Measurements from ENCODE around the gene FUT1. TPM values are rescaled to one million over a fixed set of nuclear protein-coding genes. Genes with fewer than 3 reads are reported as not detected.

Gene FUT1
- total RNA-seq, 1 experiment from 2014 or later, result 14.1 TPM

DNA sequence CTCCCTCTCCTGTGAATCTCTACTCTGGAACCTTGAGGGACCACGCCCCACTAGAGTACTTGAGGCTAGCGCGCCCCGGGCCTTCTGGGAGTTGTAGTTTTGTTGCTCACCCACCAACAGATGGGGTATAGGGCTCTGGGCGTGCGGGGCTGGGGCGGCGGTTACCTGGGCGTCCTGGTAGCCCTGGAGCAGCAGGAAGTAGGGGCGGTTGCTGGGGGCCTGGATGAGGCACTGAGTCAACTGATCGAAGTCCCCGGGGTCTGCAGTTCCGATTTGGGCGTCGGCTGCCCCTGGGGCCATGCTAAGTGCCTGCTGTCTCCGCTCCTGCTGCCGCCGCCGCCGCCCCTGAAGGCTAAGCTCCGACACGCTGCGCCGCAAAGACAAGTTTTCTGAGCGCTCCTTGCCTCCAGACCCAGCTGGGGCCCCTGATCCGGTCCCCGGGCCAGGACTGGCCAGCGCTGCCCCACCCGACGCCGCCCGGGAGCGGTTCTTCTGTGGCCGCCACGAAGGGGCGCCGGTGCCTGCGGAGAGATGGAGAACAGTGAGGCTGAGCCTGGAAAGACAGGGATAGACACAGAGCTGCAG lies 17.3 kb downstream of the FUT1 start:
- ATAC-seq, result no peak
- Histone ChIP-seq H3K79me2 (ENCODE audit: insufficient read depth, low read length) (no peaks in the 10 kb centered on the region), H3K4me3 (replicated peaks in 1 of 2; ENCODE audit: low read depth in 1 of 2, low read length in 2 of 2) (no peak overlapping the region), H3K27ac (ENCODE audit: low read depth, low read length) (no peak overlapping the region), H3K9ac (ENCODE audit: low read length) (no peak overlapping the region), H3K36me3 (ENCODE audit: control insufficient read depth in 1 of 2, insufficient read depth in 2 of 2, low read length in 2 of 2) (no peaks in the 10 kb centered on the region), H3K9me2 (ENCODE audit: insufficient read depth) (no peaks in the 10 kb centered on the region), H3K4me1 (ENCODE audit: control insufficient read depth in 1 of 2, insufficient read depth in 2 of 2, low read length in 2 of 2) (peaks cover 14 to 28% of the 10 kb centered on the region in 2 experiments), H3K9me3 (ENCODE audit: control insufficient read depth in 1 of 2, insufficient read depth in 1 of 2, low read depth in 1 of 2, low read length in 2 of 2) (no peaks in the 10 kb centered on the region), H4K20me1 (ENCODE audit: insufficient read depth) (no peaks in the 10 kb centered on the region), H3K4me2 (ENCODE audit: low read length) (no peak overlapping the region), H2AFZ (ENCODE audit: low read depth, low read length, poor library complexity, severe bottlenecking) (no peak overlapping the region), H3K27me3 (ENCODE audit: insufficient read depth, low read length) (no peaks in the 10 kb centered on the region)
- no peak for DNase-seq (ENCODE audit: low read depth, low spot score)
- CTCF ChIA-PET, result no interaction called here
- no peak for TF ChIP-seq CBX3 (IDR thresholded peaks at IDR 0.05; ENCODE audit: low read depth)
- no peak for TF ChIP-seq SRF (IDR thresholded peaks at IDR 0.05; ENCODE audit: low read depth)
- TF ChIP-seq CEBPB (IDR thresholded peaks at IDR 0.05; ENCODE audit: low read depth), result no peak
- no peak for TF ChIP-seq ZFX (IDR thresholded peaks at IDR 0.05)
- POLR2A ChIA-PET, result no interaction called here
- intact Hi-C loops (cut with micrococcal nuclease), result no loop called here
- RAD21 ChIA-PET (ENCODE audit: low non-redundant PET in 1 of 2, low total read pairs in 2 of 2, uncharacterized antibody in 2 of 2, unreplicated experiment in 2 of 2), result no interaction called here
- BruUV-seq (replicated peaks), result no TSS peak

DNA sequence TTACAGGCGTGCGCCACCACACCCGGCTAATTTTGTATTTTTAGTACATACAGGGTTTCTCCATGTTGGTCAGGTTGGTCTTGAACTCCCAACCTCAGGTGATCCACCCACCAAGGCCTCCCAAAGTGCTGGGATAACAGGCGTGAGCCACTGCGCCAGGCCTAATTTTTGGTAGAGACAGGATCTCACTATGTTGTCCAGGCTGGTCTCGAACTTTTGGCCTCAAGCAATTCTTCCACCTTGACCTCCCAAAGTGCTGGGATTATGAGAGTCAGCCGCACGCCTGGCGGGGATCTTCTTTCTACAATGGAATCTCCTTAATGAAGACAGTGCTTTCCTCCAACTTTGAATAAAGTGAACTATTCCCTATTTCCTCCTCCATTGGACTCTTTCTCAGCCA lies 17.8 kb downstream of the FUT1 start:
- Histone ChIP-seq H3K9me3 (ENCODE audit: control insufficient read depth in 1 of 2, insufficient read depth in 1 of 2, low read depth in 1 of 2, low read length in 2 of 2) (no peaks in the 10 kb centered on the region), H3K9ac (ENCODE audit: low read length) (no peak overlapping the region), H3K9me2 (ENCODE audit: insufficient read depth) (no peaks in the 10 kb centered on the region), H3K4me3 (replicated peaks in 1 of 2; ENCODE audit: low read depth in 1 of 2, low read length in 2 of 2) (no peak overlapping the region), H3K27me3 (ENCODE audit: insufficient read depth, low read length) (no peaks in the 10 kb centered on the region), H4K20me1 (ENCODE audit: insufficient read depth) (no peaks in the 10 kb centered on the region), H3K79me2 (ENCODE audit: insufficient read depth, low read length) (no peaks in the 10 kb centered on the region), H3K4me2 (ENCODE audit: low read length) (no peak overlapping the region), H3K27ac (ENCODE audit: low read depth, low read length) (no peak overlapping the region), H2AFZ (ENCODE audit: low read depth, low read length, poor library complexity, severe bottlenecking) (no peak overlapping the region), H3K36me3 (ENCODE audit: control insufficient read depth in 1 of 2, insufficient read depth in 2 of 2, low read length in 2 of 2) (no peaks in the 10 kb centered on the region), H3K4me1 (ENCODE audit: control insufficient read depth in 1 of 2, insufficient read depth in 2 of 2, low read length in 2 of 2) (peaks cover 14 to 28% of the 10 kb centered on the region in 2 experiments)
- ChIA-PET POLR2A (no interaction called here), RAD21 (ENCODE audit: low non-redundant PET in 1 of 2, low total read pairs in 2 of 2, uncharacterized antibody in 2 of 2, unreplicated experiment in 2 of 2) (no interaction called here), CTCF (no interaction called here)
- ATAC-seq (no peak), DNase-seq (ENCODE audit: low read depth, low spot score) (no peak)
- intact Hi-C loops (cut with micrococcal nuclease), result no loop called here
- TF ChIP-seq SIN3A (IDR thresholded peaks at IDR 0.05; ENCODE audit: low read depth) (no peak), RAD21 (IDR thresholded peaks at IDR 0.05; ENCODE audit: low read depth) (no peak), EZH2 (IDR thresholded peaks at IDR 0.05) (no peak), CBX3 (IDR thresholded peaks at IDR 0.05; ENCODE audit: low read depth) (no peak), EGR1 (IDR thresholded peaks at IDR 0.05; ENCODE audit: low read depth) (no peak), MAX (IDR thresholded peaks at IDR 0.05) (no peak), POLR2A (IDR thresholded peaks at IDR 0.05; ENCODE audit: borderline replicate concordance, extremely low read depth, insufficient read depth, insufficient read length) (no peak), EZH2phosphoT487 (IDR thresholded peaks at IDR 0.05; ENCODE audit: borderline replicate concordance) (no peak), JUND (IDR thresholded peaks at IDR 0.05) (no peak), FOSL1 (IDR thresholded peaks at IDR 0.05; ENCODE audit: low read depth) (no peak), SP1 (IDR thresholded peaks at IDR 0.05; ENCODE audit: low read depth) (no peak), POLR2AphosphoS5 (IDR thresholded peaks at IDR 0.05; ENCODE audit: low read depth, low read length) (no peak), ZFX (IDR thresholded peaks at IDR 0.05) (no peak)
- TF ChIP-seq, protein P1, sequence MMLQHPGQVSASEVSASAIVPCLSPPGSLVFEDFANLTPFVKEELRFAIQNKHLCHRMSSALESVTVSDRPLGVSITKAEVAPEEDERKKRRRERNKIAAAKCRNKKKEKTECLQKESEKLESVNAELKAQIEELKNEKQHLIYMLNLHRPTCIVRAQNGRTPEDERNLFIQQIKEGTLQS (IDR thresholded peaks at IDR 0.05), result no peak
- TF ChIP-seq, protein P2, sequence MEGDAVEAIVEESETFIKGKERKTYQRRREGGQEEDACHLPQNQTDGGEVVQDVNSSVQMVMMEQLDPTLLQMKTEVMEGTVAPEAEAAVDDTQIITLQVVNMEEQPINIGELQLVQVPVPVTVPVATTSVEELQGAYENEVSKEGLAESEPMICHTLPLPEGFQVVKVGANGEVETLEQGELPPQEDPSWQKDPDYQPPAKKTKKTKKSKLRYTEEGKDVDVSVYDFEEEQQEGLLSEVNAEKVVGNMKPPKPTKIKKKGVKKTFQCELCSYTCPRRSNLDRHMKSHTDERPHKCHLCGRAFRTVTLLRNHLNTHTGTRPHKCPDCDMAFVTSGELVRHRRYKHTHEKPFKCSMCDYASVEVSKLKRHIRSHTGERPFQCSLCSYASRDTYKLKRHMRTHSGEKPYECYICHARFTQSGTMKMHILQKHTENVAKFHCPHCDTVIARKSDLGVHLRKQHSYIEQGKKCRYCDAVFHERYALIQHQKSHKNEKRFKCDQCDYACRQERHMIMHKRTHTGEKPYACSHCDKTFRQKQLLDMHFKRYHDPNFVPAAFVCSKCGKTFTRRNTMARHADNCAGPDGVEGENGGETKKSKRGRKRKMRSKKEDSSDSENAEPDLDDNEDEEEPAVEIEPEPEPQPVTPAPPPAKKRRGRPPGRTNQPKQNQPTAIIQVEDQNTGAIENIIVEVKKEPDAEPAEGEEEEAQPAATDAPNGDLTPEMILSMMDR (IDR thresholded peaks at IDR 0.05 in 2 of 3, conservative IDR thresholded peaks at IDR 0.05 in 1 of 3; ENCODE audit: borderline replicate concordance in 1 of 3, insufficient read depth in 1 of 3, low read depth in 2 of 3, low read length in 2 of 3), result no peak
- TF ChIP-seq, protein P3, sequence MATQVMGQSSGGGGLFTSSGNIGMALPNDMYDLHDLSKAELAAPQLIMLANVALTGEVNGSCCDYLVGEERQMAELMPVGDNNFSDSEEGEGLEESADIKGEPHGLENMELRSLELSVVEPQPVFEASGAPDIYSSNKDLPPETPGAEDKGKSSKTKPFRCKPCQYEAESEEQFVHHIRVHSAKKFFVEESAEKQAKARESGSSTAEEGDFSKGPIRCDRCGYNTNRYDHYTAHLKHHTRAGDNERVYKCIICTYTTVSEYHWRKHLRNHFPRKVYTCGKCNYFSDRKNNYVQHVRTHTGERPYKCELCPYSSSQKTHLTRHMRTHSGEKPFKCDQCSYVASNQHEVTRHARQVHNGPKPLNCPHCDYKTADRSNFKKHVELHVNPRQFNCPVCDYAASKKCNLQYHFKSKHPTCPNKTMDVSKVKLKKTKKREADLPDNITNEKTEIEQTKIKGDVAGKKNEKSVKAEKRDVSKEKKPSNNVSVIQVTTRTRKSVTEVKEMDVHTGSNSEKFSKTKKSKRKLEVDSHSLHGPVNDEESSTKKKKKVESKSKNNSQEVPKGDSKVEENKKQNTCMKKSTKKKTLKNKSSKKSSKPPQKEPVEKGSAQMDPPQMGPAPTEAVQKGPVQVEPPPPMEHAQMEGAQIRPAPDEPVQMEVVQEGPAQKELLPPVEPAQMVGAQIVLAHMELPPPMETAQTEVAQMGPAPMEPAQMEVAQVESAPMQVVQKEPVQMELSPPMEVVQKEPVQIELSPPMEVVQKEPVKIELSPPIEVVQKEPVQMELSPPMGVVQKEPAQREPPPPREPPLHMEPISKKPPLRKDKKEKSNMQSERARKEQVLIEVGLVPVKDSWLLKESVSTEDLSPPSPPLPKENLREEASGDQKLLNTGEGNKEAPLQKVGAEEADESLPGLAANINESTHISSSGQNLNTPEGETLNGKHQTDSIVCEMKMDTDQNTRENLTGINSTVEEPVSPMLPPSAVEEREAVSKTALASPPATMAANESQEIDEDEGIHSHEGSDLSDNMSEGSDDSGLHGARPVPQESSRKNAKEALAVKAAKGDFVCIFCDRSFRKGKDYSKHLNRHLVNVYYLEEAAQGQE (IDR thresholded peaks at IDR 0.05; ENCODE audit: low read depth), result no peak
- no TSS peak for BruUV-seq (replicated peaks)

Data from HCT116 (cell line).